Memory B cell (primary cell): ENCODE measurements around the gene EXOC6B.

Source experiments
- ATAC-seq: fragments of 150-1000 bp; cut with Tn5 transposase; 2 replicates; pipeline ENCODE4 v1.10.0; 2021; ENCODE audit warnings: low read depth, mild to moderate bottlenecking, moderate library complexity
- DNase-seq, 2 donors: peaks; one replicate each; pipeline ENCODE4 v3.0.0; 2022; ENCODE audit warnings: low spot score in 2 of 2
- H3K27ac Mint-ChIP-seq: one replicate; pipeline ENCODE4 v1.8.0; 2022; ENCODE audit warnings: mild to moderate bottlenecking, moderate library complexity, mixed read lengths
- H3K27me3 Mint-ChIP-seq: one replicate; pipeline ENCODE4 v1.8.0; 2022; ENCODE audit warnings: mixed read lengths
- H3K36me3 Mint-ChIP-seq: one replicate; pipeline ENCODE4 v1.8.0; 2022; ENCODE audit warnings: mild to moderate bottlenecking, mixed read lengths
- H3K4me1 Mint-ChIP-seq: one replicate; pipeline ENCODE4 v1.8.0; 2022; ENCODE audit warnings: mixed read lengths
- H3K4me3 Mint-ChIP-seq: one replicate; pipeline ENCODE4 v1.8.0; 2022; ENCODE audit warnings: mild to moderate bottlenecking, moderate library complexity, mixed read lengths
- H3K9me3 Mint-ChIP-seq: one replicate; pipeline ENCODE4 v1.8.0; 2022; ENCODE audit warnings: mixed read lengths

EXOC6B gene

GRCh38 chr2:72755647-72756423, 70.0 kb downstream of the EXOC6B start:
- Mint-ChIP-seq H3K4me1 (no peaks in the 10 kb centered on the region), H3K36me3 (peaks cover 13% of the 10 kb centered on the region), H3K9me3 (no peaks in the 10 kb centered on the region), H3K27me3 (no peaks in the 10 kb centered on the region), H3K27ac (no peak overlapping the region), H3K4me3 (no peak overlapping the region)
- ATAC-seq = no peak
- no peak for DNase-seq

DNA sequence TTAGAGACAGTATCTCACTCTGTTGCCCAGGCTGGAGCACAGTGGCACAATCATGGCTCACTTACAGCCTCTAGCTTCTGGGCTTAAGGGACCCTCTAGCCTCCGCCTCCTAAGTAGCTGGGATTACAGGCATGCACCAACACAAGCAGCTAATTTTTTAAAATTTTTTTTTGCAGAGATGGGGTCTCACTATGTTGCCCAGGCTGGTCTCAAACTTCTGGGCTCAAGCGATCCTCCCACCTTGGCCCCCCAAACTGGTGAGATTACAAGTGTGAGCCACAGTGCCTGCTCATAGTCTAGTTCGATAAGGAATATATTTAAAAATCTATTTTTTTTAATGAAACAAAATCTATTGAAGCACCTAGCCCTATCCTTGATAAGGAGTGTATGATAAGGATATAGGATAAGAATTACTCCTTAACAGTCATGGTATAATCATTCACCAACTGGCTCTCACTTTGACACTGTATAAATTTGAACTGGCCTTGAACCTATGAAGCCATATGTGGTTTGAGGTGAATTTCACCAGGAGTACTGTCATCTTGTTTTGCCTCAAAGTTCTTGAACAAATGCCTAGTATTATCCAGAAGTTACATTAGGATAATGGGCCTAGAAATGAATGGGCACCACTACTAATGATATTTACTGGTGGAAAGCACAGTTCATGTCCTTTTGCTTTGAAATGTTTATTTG, 71.1 kb downstream of the EXOC6B start:
- H3K27me3 Mint-ChIP-seq = no peaks in the 10 kb centered on the region
- ATAC-seq = no peak
- no peak overlapping the region for H3K27ac Mint-ChIP-seq

DNA sequence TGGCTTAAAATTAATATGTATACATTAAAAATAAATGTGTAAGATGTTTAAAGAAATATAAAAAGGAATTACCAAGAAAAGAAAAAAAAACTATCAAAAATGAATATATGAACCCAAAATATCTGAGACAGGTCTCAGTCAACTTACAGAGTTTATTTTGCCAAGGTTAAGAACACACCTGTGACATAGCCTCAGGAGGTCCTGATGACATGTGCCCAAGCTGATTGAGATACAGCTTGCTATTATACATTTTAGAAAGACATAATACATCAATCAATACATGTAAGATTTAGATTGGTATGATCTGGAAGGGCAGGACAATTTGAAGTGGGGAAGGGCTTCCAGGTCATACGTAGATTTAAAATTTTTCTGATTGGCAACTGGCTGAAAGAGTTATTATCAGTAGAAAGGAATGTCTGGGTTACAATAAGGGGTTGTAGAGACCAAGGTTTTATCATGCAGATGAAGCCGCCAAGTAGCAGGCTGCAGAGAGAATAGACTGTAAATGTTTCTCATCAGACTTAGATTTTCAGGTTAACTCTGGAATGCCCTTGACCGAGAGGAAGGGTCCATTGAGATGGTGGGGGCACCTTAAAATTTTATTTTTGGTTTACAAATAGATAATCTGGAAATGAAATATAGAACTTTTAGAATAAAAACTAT, 74.7 kb downstream of the EXOC6B start:
- no peak for DNase-seq
- H3K27ac Mint-ChIP-seq = no peak overlapping the region
- H3K36me3 Mint-ChIP-seq = no peaks in the 10 kb centered on the region
- no peak overlapping the region for H3K4me3 Mint-ChIP-seq
- H3K4me1 Mint-ChIP-seq = no peaks in the 10 kb centered on the region
- H3K27me3 Mint-ChIP-seq = no peaks in the 10 kb centered on the region
- ATAC-seq = no peak
- no peaks in the 10 kb centered on the region for H3K9me3 Mint-ChIP-seq

More for the DNA sequence above, 71.1 kb downstream of the EXOC6B start:
- H3K9me3 Mint-ChIP-seq = no peaks in the 10 kb centered on the region
- no peak overlapping the region for H3K4me3 Mint-ChIP-seq
- H3K36me3 Mint-ChIP-seq = peaks cover 8% of the 10 kb centered on the region
- H3K4me1 Mint-ChIP-seq = no peaks in the 10 kb centered on the region
- no peak for DNase-seq

GRCh38 chr2:72750466-72750865, 75.4 kb downstream of the EXOC6B start:
- ATAC-seq = no peak
- Mint-ChIP-seq H3K4me3 (no peak overlapping the region), H3K36me3 (no peaks in the 10 kb centered on the region), H3K27ac (no peak overlapping the region), H3K27me3 (no peaks in the 10 kb centered on the region), H3K9me3 (no peaks in the 10 kb centered on the region), H3K4me1 (no peaks in the 10 kb centered on the region)
- no peak for DNase-seq

GRCh38 chr2:72747344-72747743, 78.5 kb downstream of the EXOC6B start:
- no peak overlapping the region for H3K4me3 Mint-ChIP-seq
- H3K27me3 Mint-ChIP-seq = no peaks in the 10 kb centered on the region
- no peak for DNase-seq
- H3K4me1 Mint-ChIP-seq = no peaks in the 10 kb centered on the region
- no peak for ATAC-seq
- H3K27ac Mint-ChIP-seq = no peak overlapping the region
- no peaks in the 10 kb centered on the region for H3K36me3 Mint-ChIP-seq
- no peaks in the 10 kb centered on the region for H3K9me3 Mint-ChIP-seq

GRCh38 chr2:72745679-72746368, 80.0 kb downstream of the EXOC6B start:
- Mint-ChIP-seq H3K27ac (no peak overlapping the region), H3K4me1 (no peaks in the 10 kb centered on the region), H3K27me3 (no peaks in the 10 kb centered on the region), H3K4me3 (no peak overlapping the region), H3K9me3 (no peaks in the 10 kb centered on the region), H3K36me3 (peaks cover 2% of the 10 kb centered on the region)
- no peak for ATAC-seq
- DNase-seq = no peak

- Mint-ChIP-seq H3K4me1 (no peaks in the 10 kb centered on the region), H3K4me3 (no peak overlapping the region), H3K36me3 (peaks cover 2% of the 10 kb centered on the region), H3K9me3 (no peaks in the 10 kb centered on the region), H3K27ac (no peak overlapping the region), H3K27me3 (no peaks in the 10 kb centered on the region)
- ATAC-seq (no peak), DNase-seq (no peak)
These were observed 81.8 kb downstream of the EXOC6B start for GRCh38 chr2:72744049-72744448.

DNA sequence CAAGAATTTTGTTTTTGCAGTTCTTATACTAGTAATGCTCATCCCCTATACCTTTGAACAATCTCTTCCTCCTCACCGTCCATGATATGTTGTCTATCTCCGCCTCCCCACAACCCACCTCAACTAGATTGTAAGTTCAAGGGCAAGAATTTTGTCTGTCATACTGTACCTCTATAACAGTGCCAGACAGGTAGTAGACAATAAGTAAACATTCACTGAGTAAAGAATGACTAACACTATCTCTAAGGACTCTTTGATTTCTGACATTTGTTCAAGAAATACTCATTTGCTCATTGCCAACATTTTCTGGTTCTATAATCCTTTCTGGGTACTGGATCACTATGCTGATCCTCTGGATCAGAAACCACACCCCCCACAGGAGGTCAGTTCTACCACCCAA, 82.4 kb downstream of the EXOC6B start:
- Mint-ChIP-seq H3K27me3 (no peaks in the 10 kb centered on the region), H3K36me3 (peaks cover 4% of the 10 kb centered on the region), H3K4me3 (no peak overlapping the region), H3K9me3 (no peaks in the 10 kb centered on the region), H3K27ac (no peak overlapping the region), H3K4me1 (no peaks in the 10 kb centered on the region)
- DNase-seq (no peak), ATAC-seq (no peak)

GRCh38 chr2:72738096-72738495, 87.7 kb downstream of the EXOC6B start:
- no peaks in the 10 kb centered on the region for H3K27me3 Mint-ChIP-seq
- H3K4me3 Mint-ChIP-seq = no peak overlapping the region
- ATAC-seq (no peak), DNase-seq (no peak)
- H3K9me3 Mint-ChIP-seq = no peaks in the 10 kb centered on the region
- no peaks in the 10 kb centered on the region for H3K4me1 Mint-ChIP-seq
- H3K36me3 Mint-ChIP-seq = peaks cover 11% of the 10 kb centered on the region
- no peak overlapping the region for H3K27ac Mint-ChIP-seq

DNA sequence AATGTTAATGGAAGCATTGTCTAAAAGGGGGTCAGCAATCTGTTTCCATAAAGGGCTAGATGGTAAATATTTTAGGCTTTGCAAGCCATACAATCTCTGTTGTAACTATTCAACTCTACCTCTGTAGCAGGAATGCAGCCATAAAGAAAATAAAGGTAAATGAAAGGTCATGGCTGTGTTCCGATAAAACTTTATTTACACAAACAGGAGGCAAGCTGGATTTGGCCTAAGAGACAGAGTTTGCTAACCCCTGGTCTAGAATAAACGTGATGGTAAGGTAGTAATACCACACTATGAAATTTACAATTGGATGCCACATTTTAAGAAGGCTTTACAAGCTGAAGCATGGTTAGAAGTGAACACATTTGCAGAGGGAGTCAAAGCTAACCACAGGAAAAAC, 91.4 kb downstream of the EXOC6B start:
- no peaks in the 10 kb centered on the region for H3K27me3 Mint-ChIP-seq
- H3K4me3 Mint-ChIP-seq = no peak overlapping the region
- no peaks in the 10 kb centered on the region for H3K9me3 Mint-ChIP-seq
- H3K4me1 Mint-ChIP-seq = no peaks in the 10 kb centered on the region
- DNase-seq = no peak
- H3K36me3 Mint-ChIP-seq = peaks cover 17% of the 10 kb centered on the region
- ATAC-seq = no peak
- no peak overlapping the region for H3K27ac Mint-ChIP-seq

GRCh38 chr2:72731116-72731515, 94.7 kb downstream of the EXOC6B start:
- Mint-ChIP-seq H3K9me3 (no peaks in the 10 kb centered on the region), H3K27ac (no peak overlapping the region), H3K4me3 (no peak overlapping the region), H3K36me3 (peaks cover 11% of the 10 kb centered on the region), H3K4me1 (no peaks in the 10 kb centered on the region), H3K27me3 (no peaks in the 10 kb centered on the region)
- ATAC-seq (no peak), DNase-seq (no peak)

DNA sequence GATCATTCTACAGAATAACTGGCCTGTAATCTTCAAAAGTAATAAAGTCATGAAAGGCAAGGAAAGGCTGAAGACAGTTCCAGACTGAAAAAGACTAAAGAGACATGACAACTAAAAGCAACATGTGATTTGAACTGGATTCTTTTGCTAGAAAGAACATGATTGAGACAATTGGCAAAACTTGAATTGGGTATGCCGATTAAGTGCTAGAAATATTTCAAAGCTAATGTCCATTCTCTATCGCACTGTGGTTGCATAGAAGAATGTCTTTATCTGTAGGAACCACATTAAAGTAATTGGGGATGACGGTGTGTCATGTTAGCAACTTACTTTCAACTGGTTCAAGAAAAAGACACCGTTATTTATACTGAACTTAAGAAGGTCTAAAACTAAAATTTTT, 98.5 kb downstream of the EXOC6B start:
- no peaks in the 10 kb centered on the region for H3K9me3 Mint-ChIP-seq
- ATAC-seq (no peak), DNase-seq (no peak)
- H3K36me3 Mint-ChIP-seq = peaks cover 8% of the 10 kb centered on the region
- no peak overlapping the region for H3K27ac Mint-ChIP-seq
- H3K27me3 Mint-ChIP-seq = no peaks in the 10 kb centered on the region
- H3K4me1 Mint-ChIP-seq = no peaks in the 10 kb centered on the region
- H3K4me3 Mint-ChIP-seq = no peak overlapping the region

- DNase-seq (no peak), ATAC-seq (no peak)
- peaks cover 4% of the 10 kb centered on the region for H3K36me3 Mint-ChIP-seq
- no peaks in the 10 kb centered on the region for H3K4me1 Mint-ChIP-seq
- no peaks in the 10 kb centered on the region for H3K9me3 Mint-ChIP-seq
- H3K4me3 Mint-ChIP-seq = no peak overlapping the region
- H3K27ac Mint-ChIP-seq = no peak overlapping the region
- H3K27me3 Mint-ChIP-seq = no peaks in the 10 kb centered on the region
These were observed 102.0 kb downstream of the EXOC6B start for GRCh38 chr2:72723769-72724370.
